Osteoblast (primary cell): ENCODE measurements around the gene IFNL1. TPM values are rescaled to one million over a fixed set of nuclear protein-coding genes. Genes with fewer than 3 reads are reported as not detected.
A peak's percentile ranks its signal among the peaks of the same experiment; 100 is the strongest.

Source experiments
- DNase-seq: peaks from one replicate; pipeline ENCODE4 v3.0.0; 2011; ENCODE audit warnings: low spot score, mixed read lengths; ENCODE audit not compliant: insufficient read length; ENCODE audit errors: missing footprints
- H2AFZ ChIP-seq: 2 replicates; pipeline ENCODE4 v1.6.0; 2011; ENCODE audit warnings: mild to moderate bottlenecking, low read length
- H3K27ac ChIP-seq: 2 replicates; pipeline ENCODE4 v1.5.1; 2011; ENCODE audit warnings: mild to moderate bottlenecking, low read depth, low read length, moderate library complexity
- H3K27me3 ChIP-seq: 2 replicates; pipeline ENCODE4 v1.6.0; 2012; ENCODE audit warnings: mild to moderate bottlenecking, control low read depth, inconsistent platforms, low read length, moderate library complexity; ENCODE audit not compliant: insufficient read depth
- H3K36me3 ChIP-seq: 2 replicates; pipeline ENCODE4 v1.5.1; 2011; ENCODE audit warnings: mild to moderate bottlenecking, low read length, control low read depth, moderate library complexity; ENCODE audit not compliant: insufficient read depth
- H3K4me1 ChIP-seq: 2 replicates; pipeline ENCODE4 v1.5.1; 2011; ENCODE audit warnings: mild to moderate bottlenecking, low read length, control low read depth, moderate library complexity; ENCODE audit not compliant: insufficient read depth
- H3K4me2 ChIP-seq: 2 replicates; pipeline ENCODE4 v1.6.0; 2011; ENCODE audit warnings: mild to moderate bottlenecking, low read length; ENCODE audit not compliant: insufficient read depth
- H3K4me3 ChIP-seq: fragments of 200-600 bp; sonication (generic); 3 replicates; pipeline ENCODE4 v1.5.1; 2012; ENCODE audit warnings: mild to moderate bottlenecking, low read length, inconsistent platforms; ENCODE audit not compliant: insufficient read depth
- H3K79me2 ChIP-seq: 2 replicates; pipeline ENCODE4 v1.6.0; 2012; ENCODE audit warnings: mild to moderate bottlenecking, low read length, control low read depth, inconsistent platforms; ENCODE audit not compliant: insufficient read depth
- H3K9me3 ChIP-seq: 2 replicates; pipeline ENCODE4 v1.5.1; 2011; ENCODE audit warnings: low read depth, low read length, control low read depth
- H4K20me1 ChIP-seq: 2 replicates; pipeline ENCODE4 v1.6.0; 2012; ENCODE audit warnings: mild to moderate bottlenecking, low read length, control low read depth; ENCODE audit not compliant: insufficient read depth
- CTCF ChIP-seq: IDR thresholded peaks from 2 replicates; pipeline ENCODE4 v1.5.1; 2011; ENCODE audit warnings: mild to moderate bottlenecking, low read depth, low read length, moderate library complexity; ENCODE audit errors: extremely low read depth
- total RNA-seq: library from RNA; depleted of rRNA; stranded (reverse); fragments of >200 nt; gene quantifications from 2 replicates; pipeline ENCODE4 v1.2.3, GENCODE V29; 2012

The IFNL1 gene
- total RNA-seq, 1 donor = not detected

GRCh38 chr19:39293394-39293793 lies 2.8 kb upstream of the IFNL1 start:
- peaks cover 14% of the 10 kb centered on the region for H3K27me3 ChIP-seq
- H3K4me1 ChIP-seq = no peaks in the 10 kb centered on the region
- no peak overlapping the region for H3K4me2 ChIP-seq
- H3K4me3 ChIP-seq = no peak overlapping the region
- no peak for TF ChIP-seq CTCF
- no peak overlapping the region for H3K27ac ChIP-seq
- H3K36me3 ChIP-seq = no peaks in the 10 kb centered on the region
- H3K79me2 ChIP-seq = no peaks in the 10 kb centered on the region
- no peak overlapping the region for H2AFZ ChIP-seq
- DNase-seq = no peak
- H3K9me3 ChIP-seq = no peaks in the 10 kb centered on the region
- no peaks in the 10 kb centered on the region for H4K20me1 ChIP-seq

GRCh38 chr19:39296906-39297305 lies 699 bp downstream of the IFNL1 start:
- Histone ChIP-seq H3K36me3 (no peaks in the 10 kb centered on the region), H3K27me3 (peaks cover 5% of the 10 kb centered on the region), H3K4me2 (no peak overlapping the region), H3K4me1 (no peaks in the 10 kb centered on the region), H3K79me2 (no peaks in the 10 kb centered on the region), H4K20me1 (no peaks in the 10 kb centered on the region), H3K9me3 (no peaks in the 10 kb centered on the region), H3K27ac (no peak overlapping the region), H2AFZ (no peak overlapping the region), H3K4me3 (no peak overlapping the region)
- TF ChIP-seq CTCF = no peak
- peak; percentile 37 for DNase-seq

- no peak overlapping the region for H3K4me3 ChIP-seq
- H3K4me1 ChIP-seq = no peaks in the 10 kb centered on the region
- H4K20me1 ChIP-seq = no peaks in the 10 kb centered on the region
- no peaks in the 10 kb centered on the region for H3K9me3 ChIP-seq
- H2AFZ ChIP-seq = no peak overlapping the region
- H3K36me3 ChIP-seq = no peaks in the 10 kb centered on the region
- H3K27ac ChIP-seq = no peak overlapping the region
- DNase-seq = no peak
- H3K27me3 ChIP-seq = peaks cover 5% of the 10 kb centered on the region
- no peaks in the 10 kb centered on the region for H3K79me2 ChIP-seq
- no peak for TF ChIP-seq CTCF
- no peak overlapping the region for H3K4me2 ChIP-seq
Observed at GRCh38 chr19:39297931-39298634, 1.9 kb downstream of the IFNL1 start.

- H3K36me3 ChIP-seq = no peaks in the 10 kb centered on the region
- no peaks in the 10 kb centered on the region for H3K4me1 ChIP-seq
- H3K4me3 ChIP-seq = no peak overlapping the region
- H3K79me2 ChIP-seq = no peaks in the 10 kb centered on the region
- no peak overlapping the region for H3K4me2 ChIP-seq
- H2AFZ ChIP-seq = no peak overlapping the region
- no peak for TF ChIP-seq CTCF
- DNase-seq = no peak
- no peaks in the 10 kb centered on the region for H4K20me1 ChIP-seq
- no peaks in the 10 kb centered on the region for H3K9me3 ChIP-seq
- H3K27ac ChIP-seq = no peak overlapping the region
- peaks cover 5% of the 10 kb centered on the region for H3K27me3 ChIP-seq
Observed at GRCh38 chr19:39299404-39299803, 3.2 kb downstream of the IFNL1 start.
